GM23338 (cell line): ENCODE measurements around the gene CLOCK. TPM values are rescaled to one million over a fixed set of nuclear protein-coding genes. Genes with fewer than 3 reads are reported as not detected.

Source experiments
- ATAC-seq: fragments of 200-7000 bp; cut with Tn5 transposase; 3 replicates; pipeline ENCODE4 v1.9.1; 2020
- DNase-seq: peaks from one replicate; pipeline ENCODE4 v3.0.0-alpha.2; 2015; ENCODE audit warnings: low spot score
- H2AFZ ChIP-seq: fragments of 200-600 bp; sonication (generic); 2 replicates; pipeline ENCODE4 v1.8.0; 2016; ENCODE audit warnings: antibody characterized with exemption, mild to moderate bottlenecking, moderate library complexity
- H3F3A ChIP-seq: fragments of 200-600 bp; sonication (generic); replicated peaks from 2 replicates; pipeline ENCODE4 v1.8.0; 2017; ENCODE audit warnings: antibody characterized with exemption, mixed run types, low read depth
- H3K27ac ChIP-seq: fragments of 200-600 bp; sonication (generic); 2 replicates; pipeline ENCODE4 v1.6.1; 2016; ENCODE audit warnings: low read depth
- H3K27me3 ChIP-seq: fragments of 200-600 bp; sonication (generic); 2 replicates; pipeline ENCODE4 v1.8.0; 2016; ENCODE audit warnings: mild to moderate bottlenecking, mixed run types, moderate library complexity; ENCODE audit not compliant: insufficient read depth
- H3K36me3 ChIP-seq: fragments of 200-600 bp; sonication (generic); 2 replicates; pipeline ENCODE4 v1.8.0; 2016; ENCODE audit warnings: mild to moderate bottlenecking; ENCODE audit not compliant: insufficient read depth
- H3K4me1 ChIP-seq: fragments of 200-600 bp; sonication (generic); 2 replicates; pipeline ENCODE4 v1.8.0; 2016; ENCODE audit warnings: mild to moderate bottlenecking, moderate library complexity; ENCODE audit not compliant: insufficient read depth
- H3K4me2 ChIP-seq: fragments of 200-600 bp; sonication (generic); 2 replicates; pipeline ENCODE4 v1.7.1; 2017; ENCODE audit warnings: mixed run types
- H3K4me3 ChIP-seq: fragments of 200-600 bp; sonication (generic); 2 replicates; pipeline ENCODE4 v1.6.1; 2016; ENCODE audit warnings: mixed run types
- H3K79me2 ChIP-seq: fragments of 200-600 bp; sonication (generic); replicated peaks from 2 replicates; pipeline ENCODE4 v1.8.0; 2017; ENCODE audit warnings: mild to moderate bottlenecking; ENCODE audit not compliant: insufficient read depth
- H3K9me2 ChIP-seq: fragments of 200-600 bp; sonication (generic); 2 replicates; pipeline ENCODE4 v1.8.0; 2017; ENCODE audit not compliant: insufficient read depth
- H4K20me1 ChIP-seq: fragments of 200-600 bp; sonication (generic); replicated peaks from 2 replicates; pipeline ENCODE4 v1.8.0; 2017; ENCODE audit warnings: mild to moderate bottlenecking; ENCODE audit not compliant: insufficient read depth
- H3K27ac Mint-ChIP-seq: 2 replicates; pipeline ENCODE4 v1.8.0; 2020; ENCODE audit warnings: inconsistent platforms, mild to moderate bottlenecking, moderate library complexity, mixed read lengths
- H3K27me3 Mint-ChIP-seq: 3 replicates; pipeline ENCODE4 v1.8.0; 2022; ENCODE audit warnings: low read depth, mild to moderate bottlenecking, moderate library complexity, mixed read lengths, inconsistent platforms; ENCODE audit not compliant: insufficient read depth, poor library complexity
- H3K36me3 Mint-ChIP-seq: 3 replicates; pipeline ENCODE4 v1.8.0; 2021; ENCODE audit warnings: low read depth, mild to moderate bottlenecking, inconsistent platforms, moderate library complexity, mixed read lengths
- H3K4me1 Mint-ChIP-seq: 3 replicates; pipeline ENCODE4 v1.8.0; 2020; ENCODE audit warnings: mild to moderate bottlenecking, inconsistent platforms, mixed read lengths
- H3K4me3 Mint-ChIP-seq: 3 replicates; pipeline ENCODE4 v1.8.0; 2021; ENCODE audit warnings: moderate library complexity, mild to moderate bottlenecking, inconsistent platforms, mixed read lengths
- H3K9me3 Mint-ChIP-seq: 3 replicates; pipeline ENCODE4 v1.8.0; 2020; ENCODE audit warnings: moderate library complexity, mild to moderate bottlenecking, inconsistent platforms, mixed read lengths
- CREB1 ChIP-seq: fragments of 250-450 bp; sonication (Bioruptor Pico); IDR thresholded peaks from 2 replicates; pipeline ENCODE4 v1.5.0; 2020; ENCODE audit warnings: low read depth, mild to moderate bottlenecking, moderate library complexity
- ETS1 ChIP-seq: IDR thresholded peaks from 2 replicates; pipeline ENCODE4 v1.6.1; 2016; ENCODE audit warnings: antibody characterized with exemption
- EZH2phosphoT487 ChIP-seq: fragments of 200-600 bp; sonication (generic); IDR thresholded peaks from one replicate; pipeline ENCODE4 v1.8.1; 2018; ENCODE audit warnings: antibody characterized with exemption; ENCODE audit not compliant: unreplicated experiment
- POLR2AphosphoS5 ChIP-seq: IDR thresholded peaks from 2 replicates; pipeline ENCODE4 v1.6.1; 2016; ENCODE audit warnings: antibody characterized with exemption, low read depth
- REST ChIP-seq: IDR thresholded peaks from one replicate; pipeline ENCODE4 v1.6.1; 2018; ENCODE audit warnings: antibody characterized with exemption; ENCODE audit not compliant: unreplicated experiment
- ZNF114 ChIP-seq: fragments of 250-450 bp; sonication (Bioruptor Pico); IDR thresholded peaks from 2 replicates; pipeline ENCODE4 v1.5.0; 2020; ENCODE audit warnings: mild to moderate bottlenecking, moderate library complexity
- ZNF331 ChIP-seq: fragments of 250-450 bp; sonication (Bioruptor Pico); IDR thresholded peaks from 2 replicates; pipeline ENCODE4 v1.5.0; 2020; ENCODE audit warnings: low read depth, mild to moderate bottlenecking, moderate library complexity
- polyA plus RNA-seq: library from polyadenylated mRNA; unstranded; fragments of >200 nt; fragmentation: Nextera tagmentation; extraction: Ambion mirVana; gene quantifications from 2 replicates; pipeline ENCODE4 v1.2.1, GENCODE V29; 2016
- total RNA-seq: library from RNA; depleted of rRNA; stranded (reverse); fragments of >200 nt; shearing (Covaris generic); gene quantifications from 2 replicates; pipeline ENCODE4 v1.2.3, GENCODE V29; 2014

The CLOCK gene
- total and polyA plus RNA-seq, 2 experiments from 2014 or later: 17.1 to 28.8 TPM

GRCh38 chr4:55382488-55383003, 164.2 kb downstream of the CLOCK start (continued):
- TF ChIP-seq REST: no peak

- no peaks in the 10 kb centered on the region for H3F3A ChIP-seq
- Mint-ChIP-seq H3K27ac (no peak overlapping the region), H3K27me3 (peaks cover 4% of the 10 kb centered on the region), H3K36me3 (no peaks in the 10 kb centered on the region), H3K4me1 (peaks cover 9% of the 10 kb centered on the region), H3K4me3 (no peak overlapping the region), H3K9me3 (no peaks in the 10 kb centered on the region)
- no peaks in the 10 kb centered on the region for H3K9me2 ChIP-seq
- DNase-seq (no peak), ATAC-seq (no peak)
- H3K4me2 ChIP-seq: no peak overlapping the region
- H3K36me3 ChIP-seq: no peaks in the 10 kb centered on the region
- no peak overlapping the region; the same call in 1 of the 2 replicates for H2AFZ ChIP-seq
- H3K4me3 ChIP-seq: no peak overlapping the region
- H3K27me3 ChIP-seq: no peaks in the 10 kb centered on the region
- no peaks in the 10 kb centered on the region for H3K79me2 ChIP-seq
- H3K4me1 ChIP-seq: no peaks in the 10 kb centered on the region
- no peaks in the 10 kb centered on the region for H4K20me1 ChIP-seq
- no peak for TF ChIP-seq EZH2phosphoT487
- no peak for TF ChIP-seq ZNF114 (CRISPR knock-in tag)
- no peak for TF ChIP-seq REST
- no peak for TF ChIP-seq POLR2AphosphoS5
- TF ChIP-seq ETS1: no peak
- no peak for TF ChIP-seq ZNF331 (CRISPR knock-in tag)
- TF ChIP-seq CREB1: no peak
- H3K27ac ChIP-seq: no peak overlapping the region
Observed at GRCh38 chr4:55381502-55381901, 165.2 kb downstream of the CLOCK start.
